Heart right ventricle (tissue), 16 donors: ENCODE measurements around the gene CDKN3. TPM values are rescaled to one million over a fixed set of nuclear protein-coding genes. Genes with fewer than 3 reads are reported as not detected.
"Not testable (repeated sequence)": the region's sequence is repeated elsewhere in the genome, so short reads cannot be mapped to it uniquely, and the experiment has no call there.

Experiments used
- ATAC-seq, 8 donors: fragments of 200-7000 bp; cut with Tn5 transposase; one replicate each; pipeline ENCODE4 v1.9.1; 2020; ENCODE audit warnings: mild to moderate bottlenecking in 8 of 8, moderate library complexity in 8 of 8, moderate number of reproducible peaks in 1 of 8
- DNase-seq, 2 donors: peaks; one replicate each; pipeline ENCODE4 v3.0.0-alpha.2; 2020
- H3K27ac ChIP-seq, 10 donors: fragments of 200-600 bp; sonication (generic) in 2 of 10; one replicate each; pipeline versions ENCODE4 v1.5.0 to v1.8.0; 2020 to 2022; ENCODE audit warnings: mild to moderate bottlenecking in 3 of 10
- H3K27me3 ChIP-seq, 7 donors: fragments of 200-600 bp; one replicate each; pipeline ENCODE4 v1.8.0; 2021 to 2022; ENCODE audit warnings: mild to moderate bottlenecking in 2 of 7
- H3K36me3 ChIP-seq, 9 donors: fragments of 200-600 bp; sonication (generic) in 1 of 9; one replicate each; pipeline versions ENCODE4 v1.5.0 to v1.8.0; 2020 to 2022; ENCODE audit warnings: mild to moderate bottlenecking in 2 of 9
- H3K4me1 ChIP-seq, 9 donors: fragments of 200-600 bp; sonication (generic) in 1 of 9; one replicate each; pipeline versions ENCODE4 v1.5.0 to v1.8.0; 2020 to 2022; ENCODE audit warnings: mild to moderate bottlenecking in 4 of 9
- H3K4me3 ChIP-seq, 10 donors: fragments of 200-600 bp; sonication (generic) in 2 of 10; one replicate each; pipeline versions ENCODE4 v1.5.0 to v1.8.0; 2020 to 2022; ENCODE audit warnings: mild to moderate bottlenecking in 7 of 10, moderate library complexity in 2 of 10
- H3K9me3 ChIP-seq, 11 donors: fragments of 200-600 bp in 10 of 11; sonication (generic) in 2 of 11; one replicate each; pipeline versions ENCODE4 v1.5.0 to v1.8.0; 2013 to 2022; ENCODE audit warnings: mild to moderate bottlenecking in 2 of 11, control low read depth in 1 of 11, moderate library complexity in 1 of 11
- WGBS, 2 donors: extraction: QIAGEN DNeasy Blood & Tissue Kit; methylation state at CpG; one replicate each; pipeline ENCODE4 v1.1.7; 2013; ENCODE audit warnings: inconsistent platforms in 1 of 2; 5-methylcytosine and 5-hydroxymethylcytosine counted together
- intact Hi-C, 10 donors: fragments of 100-400 bp; cut with DNase I; formaldehyde crosslinking; loops; one replicate each; pipeline versions ENCODE4 v1.11.1 to v1.14.2; 2022
- polyA plus RNA-seq, 2 donors: library from polyadenylated mRNA; stranded (reverse); fragments of 200-250 nt; gene quantifications; one replicate each; pipeline ENCODE4 v1.2.3, GENCODE V29; 2013
- total RNA-seq, 10 donors: library from RNA; stranded (reverse); fragmentation: NEBNext Ultra II Directional in 3 of 10; extraction: Animal tissue kit (Norgen Biotek cat#: 25700) in 3 of 10; gene quantifications; one replicate each; pipeline versions ENCODE4 v1.2.1 to v1.2.4, GENCODE V29; 2021 to 2023
- TF ChIP-seq, protein P1 (sequence below), 9 donors: fragments of 200-600 bp; sonication (generic) in 2 of 9; IDR thresholded peaks; one replicate each; pipeline versions ENCODE4 v1.5.0 to v1.8.0; 2021 to 2022; ENCODE audit warnings: antibody characterized with exemption in 9 of 9, mild to moderate bottlenecking in 5 of 9, moderate library complexity in 1 of 9
- donor health status: Arrhythmogenic right ventricular cardiomyopathy.
- donor health status: ischemic (EF 13 %, LVEDD 7.1; RV severe dilation, severe dysfunction).
- donor health status: healthy with polysubstance abuse.
- donor health status: DM: no; HTN: yes; CAD: no.
- donor health status: DM: no; HTN: no; CAD: no.
- donor health status: ischemic (EF 25% LVEDD 6.9; RV normal size, moderate dysfunction).
- donor health status: ischemic (EF 25% LVEDD 5.7; RV mildly dilated, moderate dysfunction).
- donor health status: healthy.
- donor health status: DM: yes; HTN: yes; CAD: no.
- donor health status: Ischemic cardiomyopathy.
- donor health status: ischemic (EF 35%, LVEDD 5.7; RV mildly dilated, moderate dysfunction).
- donor health status: nonischemic (EF 11% LVEDD 7.7; RV severe dilation, severe dysfunction).
- donor health status: DM: yes; HTN: yes; CAD: no.
- donor health status: PGD.
- donor health status: ischemic (EF 29% LVEDD 5.4; RV normal size, mild dysfunction).
- donor health status: nonischemic (EF 23%, LVEDD 6.1; RV moderate dilation, normal function).

Gene CDKN3
- total and polyA plus RNA-seq, 12 donors, result 1.8 to 14.7 (median 4.2) TPM

DNA sequence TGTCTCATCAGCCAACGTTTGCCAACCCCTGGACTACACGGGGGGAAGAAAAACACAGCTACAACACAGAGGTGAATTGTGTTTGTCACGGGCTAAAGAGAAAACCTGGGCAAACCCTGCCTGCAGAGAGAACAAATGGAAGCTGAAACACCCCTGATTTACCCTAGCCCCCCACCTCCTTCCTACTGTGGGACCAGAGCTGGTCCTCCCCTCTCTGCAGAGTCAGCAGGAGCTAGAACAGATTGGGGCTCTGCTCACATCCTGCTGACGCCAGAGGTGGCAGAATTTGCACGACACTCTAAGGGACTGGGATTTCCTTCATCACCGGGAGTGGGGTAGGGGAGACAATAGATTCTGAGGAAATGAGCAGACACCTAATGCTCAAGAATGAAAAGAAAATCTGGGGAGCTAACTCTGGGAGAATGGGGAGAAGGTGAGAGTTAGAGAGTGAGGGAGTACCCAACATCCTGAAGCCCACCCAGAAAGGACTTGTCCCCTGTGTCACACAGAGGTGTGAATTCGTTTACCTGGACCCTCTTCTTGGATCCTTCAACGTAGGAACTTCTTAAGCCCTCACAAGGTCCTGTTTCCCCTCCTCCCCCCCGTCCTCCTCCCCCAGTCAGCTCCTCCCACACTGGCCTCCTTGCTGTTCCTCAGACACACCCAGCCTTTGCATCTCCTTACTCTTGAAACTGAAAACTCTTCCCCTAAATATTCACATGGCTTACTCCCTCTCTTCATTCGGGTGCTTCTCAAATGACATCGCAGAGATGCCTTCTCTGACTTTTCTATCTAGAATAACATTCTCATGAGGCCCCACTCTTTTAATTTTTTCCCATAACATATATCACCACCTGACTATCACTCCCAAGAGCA is 26.2 kb upstream of the CDKN3 start:
- no peaks in the 10 kb centered on the region for H3K36me3 ChIP-seq
- no peaks in the 10 kb centered on the region for H3K9me3 ChIP-seq
- DNase-seq (no peak), ATAC-seq (no peak)
- TF ChIP-seq, protein P1, sequence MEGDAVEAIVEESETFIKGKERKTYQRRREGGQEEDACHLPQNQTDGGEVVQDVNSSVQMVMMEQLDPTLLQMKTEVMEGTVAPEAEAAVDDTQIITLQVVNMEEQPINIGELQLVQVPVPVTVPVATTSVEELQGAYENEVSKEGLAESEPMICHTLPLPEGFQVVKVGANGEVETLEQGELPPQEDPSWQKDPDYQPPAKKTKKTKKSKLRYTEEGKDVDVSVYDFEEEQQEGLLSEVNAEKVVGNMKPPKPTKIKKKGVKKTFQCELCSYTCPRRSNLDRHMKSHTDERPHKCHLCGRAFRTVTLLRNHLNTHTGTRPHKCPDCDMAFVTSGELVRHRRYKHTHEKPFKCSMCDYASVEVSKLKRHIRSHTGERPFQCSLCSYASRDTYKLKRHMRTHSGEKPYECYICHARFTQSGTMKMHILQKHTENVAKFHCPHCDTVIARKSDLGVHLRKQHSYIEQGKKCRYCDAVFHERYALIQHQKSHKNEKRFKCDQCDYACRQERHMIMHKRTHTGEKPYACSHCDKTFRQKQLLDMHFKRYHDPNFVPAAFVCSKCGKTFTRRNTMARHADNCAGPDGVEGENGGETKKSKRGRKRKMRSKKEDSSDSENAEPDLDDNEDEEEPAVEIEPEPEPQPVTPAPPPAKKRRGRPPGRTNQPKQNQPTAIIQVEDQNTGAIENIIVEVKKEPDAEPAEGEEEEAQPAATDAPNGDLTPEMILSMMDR (IDR thresholded peaks at IDR 0.05), result no peak
- H3K27ac ChIP-seq, result no peak overlapping the region
- H3K4me1 ChIP-seq, result peaks cover 0 to 23% (median 14%) of the 10 kb centered on the region in 9 donors
- intact Hi-C loops, result no loop called here
- no peak overlapping the region for H3K4me3 ChIP-seq
- H3K27me3 ChIP-seq, result no peaks in the 10 kb centered on the region
- WGBS, 2 donors, result 54 to 61% methylated on average over 11 of the region's 11 CpGs

DNA sequence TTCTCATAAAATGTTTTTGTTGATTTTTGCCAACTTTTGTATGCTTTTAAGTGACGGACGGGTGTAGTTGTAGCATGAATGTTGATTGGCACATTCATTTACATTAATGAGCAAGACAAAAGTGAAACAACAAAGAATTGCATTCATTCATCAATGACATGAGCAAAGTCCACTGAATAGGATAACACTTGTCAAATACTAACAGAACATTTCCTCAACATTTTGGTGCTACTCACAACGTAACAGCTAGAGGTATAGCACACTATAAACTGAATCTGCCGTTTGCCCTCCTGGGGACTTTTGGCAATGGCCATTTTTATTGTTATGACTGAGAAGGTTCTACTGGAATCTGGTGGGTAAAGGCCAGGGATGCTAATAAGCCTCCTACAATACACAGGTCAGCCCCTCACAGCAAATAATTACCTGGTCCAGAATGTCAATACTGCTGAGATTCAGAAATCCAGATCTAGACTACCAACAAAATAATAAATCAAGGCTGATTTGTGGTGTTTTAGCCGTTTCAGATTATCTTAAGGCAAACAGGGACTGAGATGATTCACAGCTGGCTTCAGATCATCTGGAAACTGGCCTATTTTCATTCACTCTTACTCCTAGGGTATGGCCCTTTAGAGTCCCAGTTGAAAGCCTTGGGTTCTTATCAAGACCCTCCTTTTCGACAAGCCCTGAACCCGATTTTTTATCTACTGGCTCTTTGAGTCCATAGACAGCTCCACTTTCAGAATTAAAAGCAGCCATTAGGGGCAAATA is 22.5 kb upstream of the CDKN3 start:
- H3K27ac ChIP-seq, result peak overlapping the region in 1 of 10 donors; percentile 52
- ATAC-seq (peak in 2 of 8 donors; percentile 30 to 48), DNase-seq (no peak)
- intact Hi-C loops, result no loop called here
- no peak overlapping the region for H3K4me3 ChIP-seq
- no peaks in the 10 kb centered on the region for H3K9me3 ChIP-seq
- peaks cover 0 to 5% (median 0%) of the 10 kb centered on the region in 9 donors for H3K4me1 ChIP-seq
- WGBS, 2 donors, result 67 to 72% methylated on average over 7 of the region's 7 CpGs
- peaks cover 0 to 3% (median 0%) of the 10 kb centered on the region in 7 donors for H3K27me3 ChIP-seq
- TF ChIP-seq, protein P1 (IDR thresholded peaks at IDR 0.05), result no peak
- no peaks in the 10 kb centered on the region for H3K36me3 ChIP-seq

DNA sequence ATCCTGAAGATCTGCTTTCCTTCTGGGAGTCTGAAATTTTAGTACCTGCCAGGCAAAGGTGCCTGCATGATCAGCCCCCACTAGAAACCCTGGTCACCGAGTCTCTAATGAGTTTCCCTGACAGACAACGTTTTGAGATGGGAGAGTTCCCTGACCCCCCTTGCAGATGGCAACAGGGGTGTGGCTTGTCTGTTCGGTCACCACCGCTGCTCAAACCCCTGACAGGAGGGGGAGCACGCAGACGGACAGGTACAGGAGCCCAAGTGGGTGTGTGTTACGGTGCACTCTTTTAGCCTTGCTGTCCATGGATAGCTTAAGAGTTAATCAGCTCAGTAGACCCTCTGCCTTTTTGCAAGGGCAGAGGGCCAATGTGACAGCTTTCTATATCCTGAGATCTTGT is 19.3 kb upstream of the CDKN3 start:
- Histone ChIP-seq H3K27me3 (peaks cover 0 to 3% (median 0%) of the 10 kb centered on the region in 7 donors), H3K27ac (no peak overlapping the region), H3K9me3 (peaks cover 0 to 4% (median 0%) of the 10 kb centered on the region in 11 donors), H3K4me3 (no peak overlapping the region), H3K4me1 (peaks cover 0 to 5% (median 0%) of the 10 kb centered on the region in 9 donors), H3K36me3 (no peaks in the 10 kb centered on the region)
- TF ChIP-seq, protein P1 (IDR thresholded peaks at IDR 0.05), result no peak
- intact Hi-C loops, result no loop called here
- DNase-seq (no peak), ATAC-seq (no peak)
- 43 to 52% methylated on average over 7 of the region's 7 CpGs for WGBS, 2 donors

DNA sequence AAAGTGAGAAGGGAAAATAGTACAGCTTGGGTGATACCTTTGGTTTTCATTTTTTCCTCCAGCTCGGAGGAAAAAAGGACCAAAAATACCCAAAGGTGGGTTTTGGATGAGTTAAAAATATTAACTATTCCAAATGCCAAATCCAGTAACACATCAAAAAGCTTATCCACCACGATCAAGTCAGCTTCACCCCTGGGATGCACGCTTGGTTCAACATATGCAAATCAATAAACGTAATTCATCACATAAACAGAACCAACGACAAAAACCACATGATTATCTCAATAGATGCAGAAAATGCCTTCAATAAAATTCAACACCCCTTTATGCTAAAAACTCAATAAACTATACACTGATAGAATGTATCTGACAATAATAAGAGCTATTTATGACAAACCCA is 17.9 kb upstream of the CDKN3 start:
- 85 to 94% methylated on average over 5 of the region's 5 CpGs for WGBS, 2 donors
- H3K9me3 ChIP-seq, H3K27me3 ChIP-seq, H3K4me1 ChIP-seq, DNase-seq, H3K27ac ChIP-seq, intact Hi-C loops, H3K36me3 ChIP-seq, ATAC-seq, H3K4me3 ChIP-seq: not testable (repeated sequence)

DNA sequence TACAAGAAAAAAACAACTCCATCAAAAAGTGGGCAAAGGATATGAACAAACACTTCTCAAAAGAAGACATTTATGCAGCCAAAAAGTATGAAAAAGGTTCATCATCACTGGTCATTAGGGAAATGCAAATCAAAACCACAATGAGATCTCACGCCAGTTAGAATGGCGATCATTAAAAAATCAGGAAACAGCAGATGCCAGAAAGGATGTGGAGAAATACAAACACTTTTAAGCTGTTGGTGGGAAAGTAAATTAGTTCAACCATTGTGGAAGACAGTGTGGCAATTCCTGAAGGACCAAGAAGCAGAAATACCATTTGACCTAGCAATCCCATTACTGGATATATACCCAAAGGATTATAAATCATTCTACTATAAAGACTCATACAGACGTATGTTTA is 16.2 kb upstream of the CDKN3 start:
- intact Hi-C loops, H3K36me3 ChIP-seq, H3K9me3 ChIP-seq, H3K4me1 ChIP-seq, DNase-seq, H3K27me3 ChIP-seq, H3K4me3 ChIP-seq: not testable (repeated sequence)
- 40 to 56% methylated on average over 3 of the region's 3 CpGs for WGBS, 2 donors
- peak in 1 of 8 donors; percentile 21 for ATAC-seq
- H3K27ac ChIP-seq, result peak overlapping the region in 3 of 10 donors; percentile 27 to 34 (median 29)
